IPS-NIHi7 (cell line): ENCODE measurements around the gene NT5C1A.
A peak's percentile ranks its signal among the peaks of the same experiment; 100 is the strongest.

ENCODE experiments used
- DNase-seq: peaks from one replicate; pipeline ENCODE4 v3.0.0; 2012; ENCODE audit warnings: mixed read lengths; ENCODE audit errors: extremely low spot score

NT5C1A gene

DNA sequence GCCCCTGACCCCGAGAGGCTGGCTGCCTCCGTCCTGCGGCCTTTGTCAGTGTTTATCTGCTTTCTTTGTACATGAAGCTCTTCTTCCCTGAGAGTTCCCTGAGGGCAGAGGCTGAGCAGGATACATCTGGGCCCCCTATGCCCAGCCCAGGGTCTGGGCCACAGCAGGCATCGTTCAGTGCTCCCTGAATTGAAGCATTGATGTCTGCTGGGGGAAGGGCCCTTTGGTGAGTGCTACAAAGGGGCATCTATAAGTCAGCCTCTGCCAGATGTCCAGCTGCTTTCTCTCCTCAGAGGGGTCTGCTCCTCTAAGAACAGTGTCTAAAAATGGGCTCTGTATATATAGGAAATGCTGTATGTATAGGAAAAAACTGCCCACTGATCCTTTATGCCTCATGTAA, 34.5 kb downstream of the NT5C1A start:
- no peak for DNase-seq

DNA sequence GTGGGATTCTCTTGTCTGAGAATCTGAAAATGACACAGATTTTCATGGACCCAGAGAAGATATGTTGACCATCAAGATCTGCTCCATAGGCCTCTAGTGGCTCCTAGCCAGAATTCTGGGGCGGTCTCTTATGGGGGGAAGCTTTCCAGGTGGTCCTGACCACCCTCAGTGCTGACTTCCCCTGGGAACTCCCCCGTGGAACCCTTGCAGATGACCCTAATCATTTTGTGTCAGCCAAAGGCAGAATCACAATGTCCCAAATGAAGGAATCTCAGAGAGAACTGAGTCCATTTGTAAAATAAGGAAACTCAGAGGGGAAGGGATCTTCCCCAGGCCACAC, 36.1 kb downstream of the NT5C1A start:
- DNase-seq, result no peak

DNA sequence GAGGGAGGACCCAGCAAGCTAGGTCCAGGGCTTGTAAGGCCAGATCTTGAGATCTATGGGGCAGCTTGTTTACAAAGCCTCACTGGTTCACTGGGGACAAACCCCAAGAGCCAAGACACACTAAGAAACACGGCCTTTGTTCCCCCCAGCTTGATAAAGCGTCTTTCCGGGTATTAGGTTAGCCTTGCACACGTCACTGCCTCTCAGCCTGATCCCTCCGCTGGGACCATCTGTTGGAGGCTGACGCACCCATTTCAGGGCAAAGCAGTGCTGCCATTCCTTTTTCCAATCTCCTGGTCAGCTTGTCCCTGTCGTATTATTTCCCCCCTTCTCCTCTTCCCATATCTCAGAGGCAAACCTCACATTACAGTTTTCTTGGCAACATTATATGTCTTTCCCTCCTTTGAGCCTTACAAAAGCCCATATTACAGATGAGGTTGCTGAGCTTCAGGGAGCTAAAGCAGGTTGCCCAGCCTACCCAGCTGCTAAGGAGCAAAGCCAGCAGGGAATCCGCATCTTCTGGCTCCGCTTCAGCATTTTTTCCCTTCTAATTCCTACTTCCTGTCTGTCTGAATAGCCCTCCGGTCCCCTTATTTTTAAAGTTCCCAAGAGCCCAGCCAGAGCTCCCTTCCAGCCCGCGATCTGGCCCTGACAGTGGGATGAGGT, 36.6 kb downstream of the NT5C1A start:
- no peak for DNase-seq

DNA sequence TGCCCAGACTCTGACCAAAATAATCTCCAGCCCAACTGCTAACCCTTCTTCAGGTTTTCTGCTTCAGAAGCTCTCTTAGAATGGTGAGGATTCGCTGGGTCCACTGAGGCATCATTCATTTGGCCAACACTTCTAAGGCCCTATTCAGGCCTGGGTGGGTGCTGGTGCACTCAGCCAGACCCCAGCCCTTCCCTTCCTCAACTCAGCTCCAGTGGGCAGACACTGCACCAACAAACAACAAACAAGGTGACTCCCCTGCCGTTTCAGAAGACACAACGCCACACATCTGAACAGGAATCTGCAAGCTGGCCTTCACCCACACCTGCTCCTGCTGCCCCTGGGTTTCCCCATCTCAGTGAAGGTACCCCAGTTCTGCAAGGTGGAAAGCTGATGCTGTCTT, 38.5 kb downstream of the NT5C1A start:
- no peak for DNase-seq

DNA sequence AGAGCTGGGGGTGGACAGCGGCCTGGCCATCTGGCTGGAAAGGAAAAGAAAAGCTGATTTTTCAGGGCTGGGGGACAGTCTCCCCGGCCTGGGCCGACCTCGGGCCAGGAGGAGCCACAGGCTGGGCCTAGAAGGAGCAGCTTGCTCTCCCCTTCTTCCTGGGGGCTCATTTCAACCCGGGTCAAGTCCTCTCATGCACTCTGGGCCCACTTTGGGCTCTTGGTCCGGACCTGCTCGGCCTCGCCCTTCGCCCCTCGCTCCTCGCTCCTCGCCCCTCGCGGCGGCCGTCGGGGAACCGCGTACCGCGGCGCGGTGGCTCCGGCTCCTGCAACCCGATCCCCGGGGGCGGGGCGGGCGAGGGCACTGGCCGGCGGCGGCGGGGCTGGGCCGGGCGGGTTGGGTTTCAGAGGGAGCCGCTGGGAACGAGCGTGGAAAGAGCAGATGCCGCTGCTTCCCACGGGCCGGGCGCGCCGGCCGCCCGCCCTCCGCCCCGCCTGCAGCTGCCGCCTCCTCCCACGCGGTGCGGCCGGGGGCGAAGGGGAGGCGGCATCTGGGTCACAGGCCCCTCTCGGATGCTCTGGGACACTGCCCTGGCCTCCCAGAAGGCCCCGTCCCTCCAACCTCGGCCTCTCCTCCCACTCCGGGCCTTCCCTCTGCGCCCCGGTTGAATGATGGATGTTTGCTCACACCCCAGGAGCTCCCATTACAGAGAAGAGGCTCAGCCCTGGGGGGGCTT, 39.1 kb downstream of the NT5C1A start:
- DNase-seq, result peak; percentile 82

DNA sequence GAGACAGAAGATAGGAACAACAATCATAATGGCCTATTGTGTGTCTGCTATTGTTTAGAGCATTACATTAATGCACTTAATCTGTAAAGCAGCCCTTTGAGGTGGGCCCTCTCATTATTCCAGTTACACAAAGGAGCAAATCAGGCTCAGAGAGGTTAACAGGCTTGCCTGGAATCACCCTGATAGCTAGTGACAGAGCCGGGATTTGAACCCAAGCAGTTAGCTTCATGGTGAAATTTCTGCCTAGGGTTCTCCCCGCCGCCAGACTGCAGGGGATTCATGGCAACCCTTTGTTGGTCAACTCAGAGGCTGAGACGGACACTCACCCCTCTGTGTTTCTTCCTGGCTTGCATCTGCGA, 39.6 kb downstream of the NT5C1A start:
- DNase-seq, result no peak

DNA sequence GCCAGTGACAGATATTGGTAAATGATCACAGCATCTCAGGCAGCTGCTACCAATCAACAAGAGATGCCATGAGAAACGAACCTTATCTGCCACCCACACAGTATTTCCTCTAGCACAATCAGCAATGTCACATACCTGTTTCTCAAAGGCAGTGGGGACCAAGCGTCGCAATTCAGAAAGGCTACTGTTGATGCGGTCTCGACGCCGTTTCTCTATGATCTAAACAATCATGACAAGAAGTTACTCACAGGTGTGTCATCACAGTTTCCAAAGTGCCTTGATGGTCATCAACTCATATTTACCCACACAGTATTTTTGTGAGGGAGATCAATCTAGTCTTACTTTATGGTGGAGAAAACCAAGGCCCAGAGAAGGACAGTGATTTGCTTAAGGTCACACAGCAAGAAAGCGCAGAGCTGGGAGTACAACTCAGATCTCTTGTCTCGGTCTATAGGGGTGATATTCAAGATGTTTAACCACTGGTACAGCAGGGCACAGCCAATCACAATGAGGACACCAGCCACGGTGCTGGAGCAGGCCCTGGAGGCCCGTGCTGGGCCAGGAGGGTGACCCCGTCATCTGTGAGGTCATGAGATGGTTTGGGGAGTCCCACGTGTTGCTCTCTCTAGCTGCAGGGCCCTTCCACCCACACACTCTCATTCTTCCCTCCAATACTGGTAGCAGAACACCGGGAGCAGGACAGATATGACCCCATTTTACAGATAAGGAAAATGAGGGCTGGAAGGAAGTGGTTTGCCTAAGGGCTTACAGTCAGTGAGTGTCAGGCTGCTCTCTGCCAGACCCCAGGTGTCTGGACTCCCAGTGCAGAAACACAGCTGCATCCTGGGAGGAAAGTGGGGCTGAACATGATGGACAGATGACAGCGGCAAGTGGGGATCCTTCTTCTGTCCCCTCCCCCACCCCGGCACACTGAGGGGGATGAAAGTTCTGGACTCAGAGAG, 40.3 kb downstream of the NT5C1A start:
- no peak for DNase-seq

DNA sequence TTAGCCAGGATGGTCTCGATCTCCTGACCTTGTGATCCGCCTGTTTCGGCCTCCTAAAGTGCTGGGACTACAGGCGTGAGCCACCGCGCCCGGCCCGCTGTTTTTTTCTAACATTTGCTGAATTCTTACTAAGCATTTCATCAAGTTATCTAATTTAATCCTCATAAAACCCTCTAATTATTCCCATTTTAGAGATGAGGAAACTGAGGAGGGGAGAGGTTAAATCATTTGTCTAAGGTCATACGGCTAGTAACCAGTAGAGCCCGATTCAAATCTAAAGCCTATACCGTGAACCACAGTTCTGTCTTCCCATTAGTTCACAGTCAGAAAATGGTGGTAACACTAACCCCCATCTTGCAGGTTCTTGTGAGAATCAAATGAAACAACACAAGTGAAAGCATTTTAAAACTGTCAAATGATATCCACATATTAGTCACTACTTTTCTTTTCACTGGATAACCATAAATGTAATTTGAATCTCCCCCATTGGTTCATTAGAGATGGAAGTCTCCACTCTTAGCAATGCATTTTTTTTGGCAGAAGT, 43.0 kb downstream of the NT5C1A start:
- no peak for DNase-seq

DNA sequence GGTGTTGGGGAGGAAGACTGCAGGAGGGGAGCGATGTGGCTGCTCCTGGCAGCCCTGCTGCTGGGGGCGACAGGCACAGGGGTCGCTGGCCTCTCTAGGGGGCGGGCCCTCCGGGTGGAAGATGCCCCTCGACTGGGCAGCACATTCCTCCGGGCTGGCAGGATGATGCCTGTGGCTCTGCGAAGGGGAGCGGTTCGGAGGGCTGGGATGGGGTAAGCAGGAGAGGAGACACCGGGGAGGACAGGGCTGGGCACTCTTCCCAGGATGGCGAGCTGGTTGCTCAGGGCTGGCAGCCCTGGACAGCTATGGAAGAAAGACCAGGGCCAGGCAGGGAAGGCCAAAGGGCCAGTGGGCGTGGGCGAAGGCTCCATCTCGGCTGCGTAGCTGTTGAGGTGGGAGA, 45.3 kb downstream of the NT5C1A start:
- DNase-seq, result no peak

DNA sequence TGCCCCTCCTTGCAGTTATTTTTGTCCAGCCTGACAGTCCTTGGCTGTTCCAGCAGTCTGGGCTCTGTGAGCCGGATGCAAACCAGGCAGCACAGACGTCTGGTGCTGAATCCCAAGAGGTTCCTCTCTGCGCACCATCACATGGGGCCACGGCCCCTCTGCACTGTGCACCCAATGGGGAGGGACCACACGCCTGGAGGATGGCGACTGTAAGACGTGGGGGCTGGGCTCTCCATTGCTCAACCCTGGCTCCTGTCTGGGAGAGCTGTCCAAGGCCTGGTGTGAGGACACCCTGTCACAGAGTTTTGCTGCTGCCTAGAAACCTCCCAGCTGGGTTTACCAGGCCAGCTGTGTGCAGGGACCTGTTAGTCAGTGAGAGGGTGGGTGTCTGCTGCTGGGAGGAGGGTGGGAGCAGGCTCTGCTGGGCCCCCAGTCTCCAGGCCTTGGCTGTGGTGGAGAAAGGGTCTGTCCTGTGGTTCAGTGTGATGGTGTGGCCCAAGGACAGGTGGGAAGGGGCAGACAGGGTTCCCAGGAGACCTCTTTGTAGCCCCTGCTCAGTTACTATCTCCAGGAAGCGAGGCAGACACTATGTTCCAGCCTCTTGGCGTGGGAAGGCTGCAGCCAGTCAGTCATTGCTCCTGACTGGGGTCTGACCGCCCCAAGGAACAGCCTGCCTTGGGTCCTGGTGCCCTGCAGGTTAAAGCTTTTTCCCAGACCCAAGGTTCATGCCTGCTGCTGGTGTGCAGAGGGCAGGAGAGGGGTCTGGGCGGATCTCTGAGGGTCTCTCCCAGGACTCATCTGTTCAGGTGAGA, 46.2 kb downstream of the NT5C1A start:
- DNase-seq, result no peak

DNA sequence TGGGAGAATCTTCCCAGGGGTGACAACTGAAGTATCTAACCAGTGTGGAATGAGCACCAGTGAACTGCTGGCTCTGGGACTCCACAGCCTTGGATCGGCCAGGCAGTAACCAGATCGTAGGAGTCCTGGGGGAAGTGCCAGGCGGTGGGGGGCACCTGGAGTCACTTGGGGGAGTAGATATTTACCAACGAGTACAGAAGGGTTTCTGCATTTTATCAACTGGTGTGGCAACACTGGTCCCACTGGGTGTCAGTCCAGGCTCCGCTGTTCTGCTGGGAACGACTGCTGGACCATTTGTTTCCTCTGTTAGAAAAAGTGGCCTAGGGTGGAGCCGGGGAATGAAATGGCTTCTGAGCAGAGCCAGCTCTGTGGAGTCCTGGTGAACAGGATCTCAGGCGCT, 46.9 kb downstream of the NT5C1A start:
- DNase-seq, result no peak

DNA sequence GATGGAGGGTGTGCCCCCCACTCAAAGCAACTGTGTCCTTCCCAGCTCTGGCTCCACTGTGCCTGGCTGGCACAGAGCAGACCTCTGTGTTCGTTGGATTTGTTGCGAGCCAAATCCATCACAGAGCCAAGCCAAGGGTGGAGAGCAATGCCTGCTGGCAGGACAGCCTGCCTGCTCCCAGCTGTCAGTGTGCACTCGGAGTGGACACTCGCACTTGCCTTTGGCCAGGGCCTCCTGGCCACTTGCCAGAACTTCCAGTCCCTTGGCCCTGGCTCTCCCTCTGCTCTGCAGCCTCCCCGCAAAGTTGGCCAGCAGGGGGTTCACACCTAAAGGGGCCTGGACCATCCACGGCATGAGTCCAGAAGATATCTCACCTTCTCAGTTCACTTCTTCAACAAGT, 48.9 kb downstream of the NT5C1A start:
- DNase-seq, result no peak

DNA sequence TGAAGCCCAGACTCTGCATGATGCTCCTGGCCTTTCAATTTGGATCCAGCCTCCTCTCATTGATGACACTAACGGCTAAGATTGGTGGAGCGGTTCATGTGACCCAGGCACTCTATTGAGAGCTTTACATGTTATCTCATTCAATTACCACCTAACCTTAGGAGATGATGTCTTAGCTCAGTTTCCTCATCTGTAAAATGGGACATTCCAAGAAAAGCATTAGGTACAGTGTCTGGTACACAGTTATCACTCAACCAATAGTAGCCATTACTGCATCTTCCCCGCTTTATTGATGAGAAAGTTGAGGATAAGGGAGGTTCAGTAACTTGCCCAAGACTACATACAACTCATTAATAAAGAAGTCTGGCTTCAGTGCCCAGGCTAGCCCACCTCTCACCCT, 49.5 kb downstream of the NT5C1A start:
- DNase-seq, result no peak

DNA sequence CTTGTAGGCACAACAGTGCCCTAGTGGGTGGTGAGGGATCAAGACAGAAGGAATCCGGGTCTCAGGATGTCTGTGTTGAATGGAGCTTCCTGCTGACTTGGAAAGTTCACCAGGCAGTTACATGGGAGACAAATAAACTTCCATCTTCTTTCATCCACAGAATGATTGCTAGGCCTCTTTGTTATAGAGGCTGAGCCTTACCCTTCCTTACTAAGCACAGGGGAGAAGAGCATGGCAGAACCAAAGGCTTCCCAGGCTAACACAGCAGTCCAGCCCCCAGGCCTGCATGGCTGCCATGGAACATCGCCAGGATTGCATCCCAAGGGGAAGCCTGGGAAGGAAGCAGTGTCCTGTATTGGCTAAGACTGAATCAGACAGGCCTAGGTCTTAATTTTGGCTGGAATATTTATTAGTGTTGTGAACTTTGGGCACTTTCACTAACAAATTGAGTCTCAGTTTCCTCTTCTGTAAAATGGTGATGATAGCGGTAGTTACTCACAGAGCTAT, 51.2 kb downstream of the NT5C1A start:
- no peak for DNase-seq

DNA sequence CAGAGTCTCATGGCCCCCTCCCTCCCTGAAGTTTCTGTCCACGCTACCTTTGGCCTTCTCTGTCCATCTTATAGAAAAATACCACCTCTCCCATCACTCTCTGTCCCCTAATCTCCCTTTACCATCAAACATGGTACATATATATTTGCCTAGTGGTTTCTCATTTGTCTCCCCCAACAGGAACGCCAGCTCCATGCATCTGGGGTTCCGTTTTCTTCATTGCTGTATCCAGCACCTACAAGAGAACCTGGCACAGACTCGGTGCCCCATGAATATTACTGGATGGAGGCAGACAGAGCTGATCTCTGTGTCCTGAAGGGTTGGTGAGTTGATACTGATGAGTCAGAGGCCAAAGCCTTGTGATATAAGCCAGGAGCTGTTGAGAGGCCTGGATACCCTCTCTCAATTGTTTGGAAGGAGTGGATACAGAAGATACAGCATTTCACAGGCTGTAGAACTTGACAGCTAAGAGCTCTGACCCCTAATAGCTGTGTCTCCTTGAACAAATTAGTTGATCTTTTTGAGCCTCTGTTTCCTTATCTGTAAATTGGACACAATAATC, 54.3 kb downstream of the NT5C1A start:
- DNase-seq, result no peak

DNA sequence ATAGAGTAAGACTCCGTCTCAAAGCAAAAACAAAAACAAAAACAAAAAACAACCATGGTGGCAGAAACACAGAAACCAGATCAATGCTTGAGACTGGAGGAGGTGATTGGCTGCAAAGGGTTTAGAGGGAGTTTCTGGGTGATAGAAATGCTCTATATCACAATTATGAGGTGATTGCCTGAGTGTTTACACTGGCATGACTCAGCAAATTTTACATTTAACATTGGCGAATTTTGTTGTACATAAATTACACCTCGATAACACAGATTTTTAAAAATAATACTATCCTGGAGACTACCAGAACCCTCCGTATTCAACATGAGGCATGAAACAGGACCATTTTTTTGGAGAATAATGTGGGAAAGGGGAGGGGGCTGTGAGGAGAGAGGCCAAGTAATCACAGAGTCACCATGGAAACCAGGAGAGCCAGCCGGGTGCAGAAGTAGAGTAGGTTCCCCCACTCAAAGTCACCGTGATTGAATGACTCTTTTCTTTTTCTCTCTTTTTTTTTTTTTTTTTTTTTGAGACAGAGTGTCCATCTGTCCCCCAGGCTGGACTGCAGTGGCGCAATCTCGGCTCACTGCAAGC, 56.7 kb downstream of the NT5C1A start:
- DNase-seq, result no peak

DNA sequence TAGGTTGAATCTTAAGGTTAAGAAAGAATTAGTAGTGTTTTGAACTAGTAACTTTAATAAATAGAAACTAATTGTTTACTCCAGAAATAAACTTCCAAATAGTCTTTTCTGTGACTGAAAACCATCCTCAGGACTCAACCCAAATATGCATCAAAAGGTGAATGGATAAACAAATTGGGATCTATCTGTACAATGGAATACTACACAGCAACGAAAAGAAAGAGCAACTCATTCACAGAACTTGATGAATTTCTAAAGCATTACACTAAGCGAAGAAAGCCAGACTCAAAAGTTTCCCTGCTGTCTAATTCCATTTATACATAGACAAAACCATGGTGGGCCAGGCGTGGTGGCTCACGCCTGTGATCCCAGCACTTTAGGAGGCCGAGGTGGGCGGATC, 57.4 kb downstream of the NT5C1A start:
- DNase-seq, result no peak

DNA sequence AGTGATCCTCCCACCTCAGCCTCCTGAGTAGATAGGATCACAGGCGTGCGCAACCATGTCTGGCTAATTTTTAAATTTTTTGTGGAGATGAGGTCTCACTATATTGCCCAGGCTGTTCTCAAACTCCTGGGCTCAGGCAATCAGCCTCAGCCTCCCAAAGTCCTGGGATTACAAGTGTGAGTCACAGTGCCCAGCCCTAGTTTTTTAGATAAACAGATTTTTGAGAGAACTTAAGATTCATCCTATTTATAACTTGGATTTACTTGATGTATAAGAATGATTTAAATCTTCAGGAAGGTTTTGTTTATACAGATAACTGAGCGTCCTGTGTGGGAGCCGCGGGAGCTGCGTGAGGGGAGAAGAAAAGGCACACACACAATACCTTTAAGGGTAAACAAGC, 58.7 kb downstream of the NT5C1A start:
- no peak for DNase-seq

DNA sequence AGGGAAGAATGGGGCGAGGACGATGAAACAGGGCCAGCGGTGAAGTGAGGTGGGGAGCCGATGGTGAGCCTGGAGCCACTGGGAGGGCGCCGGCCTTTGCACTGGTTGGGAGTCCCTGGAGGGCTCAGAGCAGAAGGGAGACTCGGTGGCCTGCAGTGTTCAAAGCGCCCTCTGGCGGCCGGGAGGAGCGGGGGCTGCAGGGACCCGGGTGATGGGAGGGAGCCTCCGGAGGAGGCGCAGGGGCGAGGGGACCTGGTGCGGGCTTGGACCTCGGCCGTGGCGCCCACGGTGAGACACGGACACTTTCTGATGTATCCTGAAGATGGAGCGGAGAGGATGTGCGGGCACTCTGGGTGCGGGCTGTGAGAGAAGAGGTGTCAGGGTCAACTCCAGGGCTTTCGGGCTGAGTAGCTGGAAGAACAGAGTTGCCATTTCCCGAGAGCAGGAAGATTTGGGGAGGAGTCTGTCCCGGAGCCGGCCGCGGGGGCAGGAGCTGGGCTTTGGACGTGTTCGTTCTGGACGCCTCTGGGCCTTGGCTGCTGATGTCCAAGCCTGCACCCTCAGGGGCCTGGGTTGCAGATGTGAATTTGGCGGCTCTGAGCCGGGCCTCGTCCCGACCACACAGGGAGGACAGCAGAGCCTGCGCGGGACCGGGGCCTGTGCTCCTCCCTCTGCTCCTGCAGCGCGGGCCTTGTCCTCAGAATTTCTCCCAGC, 62.1 kb downstream of the NT5C1A start:
- peak; percentile 91 for DNase-seq
